BJ (cell line): ENCODE results near the gene TPM3. TPM values are rescaled to one million over a fixed set of nuclear protein-coding genes. Genes with fewer than 3 reads are reported as not detected.

Experiments used
- CTCF ChIA-PET: fragments of 350-600 bp; formaldehyde crosslinking; extraction: SDS; loops from one replicate; lab custom pipeline; 2021; ENCODE audit warnings: antibody characterized with exemption, inconsistent platforms; lab: Yijun Ruan, JAX
- POLR2A ChIA-PET: fragments of 300-600 bp; sonication (Branson Sonifier 250); formaldehyde crosslinking; extraction: SDS; loops from one replicate; lab custom pipeline; 2021; ENCODE audit warnings: antibody characterized with exemption; lab: Charles Lee
- DNase-seq: peaks from one replicate; pipeline ENCODE4 v3.0.0-alpha.2; 2011; ENCODE audit warnings: low read depth
- H3K27me3 ChIP-seq: 2 replicates; pipeline ENCODE4 v1.6.0; 2011; ENCODE audit warnings: low read length; ENCODE audit not compliant: control insufficient read depth, insufficient read depth
- H3K36me3 ChIP-seq: 2 replicates; pipeline ENCODE4 v1.5.1; 2011; ENCODE audit warnings: low read length; ENCODE audit not compliant: control insufficient read depth, insufficient read depth
- H3K4me3 ChIP-seq: 2 replicates; pipeline ENCODE4 v1.5.1; 2011; ENCODE audit warnings: low read depth, mild to moderate bottlenecking, control low read depth, low read length
- CTCF ChIP-seq: IDR thresholded peaks from 2 replicates; pipeline ENCODE4 v1.5.1; 2011; ENCODE audit warnings: low read depth, mild to moderate bottlenecking, control low read depth, inconsistent platforms, low read length, moderate library complexity; ENCODE audit not compliant: insufficient read depth
- polyA plus RNA-seq: library from polyadenylated mRNA; depleted of rRNA; stranded (reverse); fragments of >200 nt; gene quantifications from 2 replicates; pipeline ENCODE4 v1.2.3, GENCODE V29; 2011

Gene TPM3
- polyA plus RNA-seq, 1 experiment: 275 TPM

DNA sequence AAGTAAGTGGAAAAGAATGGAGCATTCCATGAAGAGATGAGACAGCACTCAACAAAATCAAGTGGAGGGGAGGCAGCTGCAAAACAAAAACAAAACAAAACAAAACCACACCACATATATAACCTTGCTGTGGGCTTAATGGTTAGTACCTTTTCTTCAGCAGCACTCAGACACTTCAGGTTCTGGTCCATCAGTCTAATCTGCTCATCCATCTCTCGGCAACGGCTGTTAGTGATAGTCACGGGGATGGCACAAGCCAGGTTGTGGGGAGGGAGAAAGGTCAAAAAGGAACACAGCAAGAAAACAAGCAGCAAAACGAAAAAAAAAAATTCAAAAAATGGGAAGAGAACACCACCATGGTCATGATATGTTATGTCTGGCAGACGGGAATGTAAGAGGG lies 20.0 kb downstream of the TPM3 start:
- ChIA-PET POLR2A (no interaction called here), CTCF (no interaction called here)
- no peak for DNase-seq
- H3K27me3 ChIP-seq: no peaks in the 10 kb centered on the region
- no peak overlapping the region for H3K4me3 ChIP-seq
- TF ChIP-seq CTCF: no peak
- peaks cover 40% of the 10 kb centered on the region for H3K36me3 ChIP-seq

GRCh38 chr1:154171223-154171583 lies 20.7 kb downstream of the TPM3 start:
- no peak for DNase-seq
- no peaks in the 10 kb centered on the region for H3K27me3 ChIP-seq
- ChIA-PET CTCF (no interaction called here), POLR2A (no interaction called here)
- H3K4me3 ChIP-seq: no peak overlapping the region
- no peak for TF ChIP-seq CTCF
- peaks cover 43% of the 10 kb centered on the region for H3K36me3 ChIP-seq

DNA sequence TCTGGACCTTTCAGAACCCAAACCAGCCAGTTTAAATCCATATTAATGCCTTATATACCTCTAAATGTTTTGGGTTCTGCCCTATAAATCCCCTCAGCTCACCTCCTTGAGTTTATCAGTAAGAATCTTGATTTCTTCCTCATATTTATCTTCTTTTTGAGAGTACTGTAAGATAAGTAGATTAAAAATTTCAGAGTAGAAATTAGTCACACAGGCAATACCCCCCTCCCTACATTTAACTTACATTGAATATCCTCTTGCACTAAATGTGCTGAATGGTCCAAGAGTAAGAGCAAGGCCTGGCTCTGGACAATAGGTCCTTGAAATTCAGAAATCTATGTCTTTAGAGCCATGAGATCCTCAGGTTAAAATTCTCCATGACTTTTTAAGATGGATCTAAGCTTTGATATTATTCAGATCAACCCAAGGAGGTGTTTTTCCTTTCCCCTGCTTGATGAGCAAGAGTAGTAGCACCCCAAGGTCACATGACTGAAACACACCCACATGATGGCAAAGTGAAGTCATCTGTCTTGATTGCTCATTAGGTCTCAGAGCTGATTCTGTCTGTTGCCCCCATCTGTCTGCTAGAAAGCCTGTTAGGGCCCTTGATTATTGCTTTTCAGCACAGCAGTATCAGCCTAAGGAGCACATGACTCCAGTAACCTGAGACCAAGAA lies 21.2 kb downstream of the TPM3 start:
- ChIA-PET POLR2A (no interaction called here), CTCF (no interaction called here)
- DNase-seq: no peak
- H3K27me3 ChIP-seq: no peaks in the 10 kb centered on the region
- H3K4me3 ChIP-seq: no peak overlapping the region
- no peak for TF ChIP-seq CTCF
- peaks cover 43% of the 10 kb centered on the region for H3K36me3 ChIP-seq

GRCh38 chr1:154167461-154167860 lies 24.4 kb downstream of the TPM3 start:
- Histone ChIP-seq H3K4me3 (no peak overlapping the region), H3K27me3 (no peaks in the 10 kb centered on the region), H3K36me3 (peaks cover 45% of the 10 kb centered on the region)
- CTCF ChIA-PET: interaction anchor here (2.2 kb wide), 1 partner anchor 11 kb away, joined by 6 read pairs; no protein-coding TSS in a partner anchor
- TF ChIP-seq CTCF: no peak
- no peak for DNase-seq
- POLR2A ChIA-PET: no interaction called here

GRCh38 chr1:154166207-154166606 lies 25.7 kb downstream of the TPM3 start:
- DNase-seq: no peak
- TF ChIP-seq CTCF: no peak
- ChIA-PET POLR2A (interaction anchor here (0.7 kb wide), 1 partner anchor 696 kb away, joined by 5 read pairs; no protein-coding TSS in a partner anchor), CTCF (interaction anchor here (0.6 to 2.2 kb wide), 2 partner anchors 10 to 416 kb away, joined by 3 to 6 read pairs; no protein-coding TSS in a partner anchor)
- no peak overlapping the region for H3K4me3 ChIP-seq
- H3K36me3 ChIP-seq: peaks cover 36% of the 10 kb centered on the region
- no peaks in the 10 kb centered on the region for H3K27me3 ChIP-seq
